K562 (cell line): Measurements from ENCODE around the gene PPP2R2B.

Experiments
- ATF3 ChIP-seq, 2 experiments: fragments of 450-650 bp in 1 of 2; sonication (generic) in 1 of 2; formaldehyde crosslinking in 1 of 2; IDR thresholded peaks in 1 of 2; conservative IDR thresholded peaks in 1 of 2; 2 replicates each; pipeline versions ENCODE4 v1.6.1 to v1.8.1; 2016 to 2023; ENCODE audit warnings: mild to moderate bottlenecking in 2 of 2, moderate library complexity in 2 of 2, inconsistent platforms in 1 of 2, missing genetic modification reagents in 1 of 2
- CBX5 ChIP-seq: IDR thresholded peaks from 2 replicates; pipeline ENCODE4 v1.6.1; 2014; ENCODE audit warnings: low read depth, borderline replicate concordance
- CTCF ChIP-seq, 3 experiments: IDR thresholded peaks in 2 of 3; conservative IDR thresholded peaks in 1 of 3; 2 replicates each; pipeline ENCODE4 v1.5.1; 2011 to 2012; ENCODE audit warnings: low read length in 3 of 3, mild to moderate bottlenecking in 3 of 3, control low read depth in 2 of 3, improper control_type of control experiment in 1 of 3, inconsistent platforms in 1 of 3, low read depth in 1 of 3, mixed read lengths in 1 of 3, moderate library complexity in 1 of 3; ENCODE audit not compliant: insufficient read depth in 2 of 3
- E4F1 ChIP-seq: fragments of 250-450 bp; sonication (Bioruptor Pico); IDR thresholded peaks from 2 replicates; pipeline ENCODE4 v1.5.0; 2021; ENCODE audit warnings: mild to moderate bottlenecking, borderline replicate concordance
- GABPA ChIP-seq: fragments of 200-800 bp; sonication (Bioruptor generic); conservative IDR thresholded peaks from 2 replicates; pipeline ENCODE4 v1.6.1; 2016; ENCODE audit warnings: low read depth, missing genetic modification characterization, missing compliant biosample characterization
- JUND ChIP-seq, 2 experiments: IDR thresholded peaks; 2 replicates in 1 of 2; 3 replicates in 1 of 2; pipeline ENCODE4 v1.6.1; 2011; ENCODE audit warnings: borderline replicate concordance in 2 of 2, low read depth in 2 of 2, low read length in 2 of 2, improper control_type of control experiment in 1 of 2, missing biosample characterization in 1 of 2, missing genetic modification characterization in 1 of 2, missing genetic modification reagents in 1 of 2
- SAFB2 ChIP-seq: fragments of 200-400 bp; formaldehyde crosslinking; IDR thresholded peaks from 2 replicates; pipeline ENCODE4 v1.6.1; 2018; ENCODE audit warnings: borderline replicate concordance, low read length, low read depth, moderate library complexity; ENCODE audit not compliant: severe bottlenecking
- YY1 ChIP-seq, 3 experiments: IDR thresholded peaks; 2 replicates each; pipeline ENCODE4 v1.6.1; 2011; ENCODE audit warnings: low read length in 2 of 3, mild to moderate bottlenecking in 2 of 3, moderate library complexity in 2 of 3, borderline replicate concordance in 1 of 3, control low read depth in 1 of 3, low read depth in 1 of 3; ENCODE audit not compliant: insufficient read depth in 3 of 3, insufficient replicate concordance in 2 of 3, control insufficient read depth in 1 of 3, insufficient read length in 1 of 3; ENCODE audit errors: extremely low read depth in 1 of 3
- ZNF184 ChIP-seq: sonication (generic); formaldehyde crosslinking; IDR thresholded peaks from 2 replicates; pipeline ENCODE4 v1.5.0; 2020; ENCODE audit warnings: missing genetic modification reagents
- TF ChIP-seq, protein P1 (sequence below): sonication (generic); formaldehyde crosslinking; IDR thresholded peaks from 2 replicates; pipeline ENCODE4 v1.8.0; 2022; ENCODE audit warnings: mild to moderate bottlenecking, missing genetic modification reagents

- no peak for TF ChIP-seq ZNF184
- TF ChIP-seq GABPA: no peak
- TF ChIP-seq ATF3 (IDR thresholded peaks at IDR 0.05): no peak
- TF ChIP-seq ATF3 (CRISPR knock-in tag; conservative IDR thresholded peaks at IDR 0.05): no peak
- no peak for TF ChIP-seq E4F1 (CRISPR knock-in tag)
- TF ChIP-seq SAFB2: no peak
- no peak for TF ChIP-seq YY1 (IDR thresholded peaks at IDR 0.05; ENCODE audit: borderline replicate concordance in 1 of 3, control insufficient read depth in 1 of 3, extremely low read depth in 1 of 3, insufficient read depth in 3 of 3, insufficient read length in 1 of 3, insufficient replicate concordance in 2 of 3, low read depth in 1 of 3, low read length in 2 of 3)
- no peak for TF ChIP-seq CBX5
- TF ChIP-seq JUND (IDR thresholded peaks at IDR 0.05; ENCODE audit: borderline replicate concordance, low read depth, low read length): no peak
- TF ChIP-seq JUND (tag; IDR thresholded peaks at IDR 0.05; ENCODE audit: borderline replicate concordance, low read depth, low read length): no peak
- TF ChIP-seq CTCF (IDR thresholded peaks at IDR 0.05 in 2 of 3, conservative IDR thresholded peaks at IDR 0.05 in 1 of 3; ENCODE audit: insufficient read depth in 2 of 3, low read depth in 1 of 3, low read length in 3 of 3): no peak
- TF ChIP-seq, protein P1, sequence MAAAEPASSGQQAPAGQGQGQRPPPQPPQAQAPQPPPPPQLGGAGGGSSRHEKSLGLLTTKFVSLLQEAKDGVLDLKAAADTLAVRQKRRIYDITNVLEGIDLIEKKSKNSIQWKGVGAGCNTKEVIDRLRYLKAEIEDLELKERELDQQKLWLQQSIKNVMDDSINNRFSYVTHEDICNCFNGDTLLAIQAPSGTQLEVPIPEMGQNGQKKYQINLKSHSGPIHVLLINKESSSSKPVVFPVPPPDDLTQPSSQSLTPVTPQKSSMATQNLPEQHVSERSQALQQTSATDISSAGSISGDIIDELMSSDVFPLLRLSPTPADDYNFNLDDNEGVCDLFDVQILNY (CRISPR knock-in tag): no peak
Observed at GRCh38 chr5:146659961-146660360, 218.6 kb downstream of the PPP2R2B start.
